ENCODE results near the gene CA5A. TPM values are rescaled to one million over a fixed set of nuclear protein-coding genes. Genes with fewer than 3 reads are reported as not detected.
A peak's percentile ranks its signal among the peaks of the same experiment; 100 is the strongest.

Gene CA5A
- total and polyA plus RNA-seq, 2 of the 13 experiments (the other 11 are each of a cell fraction or from before 2014, with no cell fraction given) = 66.8 to 106 TPM

DNA sequence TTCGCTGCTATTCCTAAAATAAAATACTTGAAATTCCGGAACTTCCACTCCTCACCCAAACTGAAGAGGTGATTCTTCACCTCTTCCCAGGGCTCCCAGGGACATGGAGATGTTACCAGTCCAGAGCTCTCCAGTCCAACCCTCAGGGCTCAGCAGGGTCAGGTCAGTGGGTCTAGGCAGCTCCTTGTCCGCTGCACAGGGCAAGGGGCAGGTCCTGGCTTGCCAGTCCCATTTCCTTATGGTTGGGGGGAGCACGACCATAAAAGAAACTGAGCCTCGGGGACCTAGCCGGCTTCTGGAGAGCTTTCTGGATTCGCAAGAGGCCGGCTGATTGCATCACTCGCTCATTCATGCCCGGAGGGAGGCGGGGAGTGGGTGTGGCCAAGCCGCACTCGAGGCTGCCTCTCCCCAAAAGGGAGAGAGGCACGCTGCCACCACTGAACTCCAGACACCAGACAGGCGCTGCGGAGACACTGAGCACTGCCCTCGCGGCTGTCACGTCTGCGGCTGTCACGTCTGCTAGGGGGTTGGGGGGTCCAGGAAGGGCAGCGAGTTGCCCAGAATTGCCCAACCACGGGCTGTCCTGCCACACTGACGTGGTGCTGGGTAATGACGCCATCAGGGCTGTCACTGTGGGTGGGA is 82.8 kb downstream of the CA5A start (continued):
- TF ChIP-seq CHD2 (IDR thresholded peaks at IDR 0.05; ENCODE audit: low read depth, low read length) (no peak), SALL1 (CRISPR knock-in tag; IDR thresholded peaks at IDR 0.05) (peak; percentile 91), HDAC1 (CRISPR knock-in tag; IDR thresholded peaks at IDR 0.05) (peak; percentile 94), ATF6 (CRISPR knock-in tag; conservative IDR thresholded peaks at IDR 0.05) (no peak), SIN3A (IDR thresholded peaks at IDR 0.05; ENCODE audit: borderline replicate concordance, low read depth, low read length) (peak; percentile 87; the same call in 1 of the 2 replicates), ZNF563 (CRISPR knock-in tag; IDR thresholded peaks at IDR 0.05) (peak; percentile 30; the same call in 1 of the 2 replicates), SUZ12 (IDR thresholded peaks at IDR 0.05; ENCODE audit: low read depth, low read length) (no peak), CENPT (CRISPR knock-in tag; IDR thresholded peaks at IDR 0.05; ENCODE audit: low read depth) (no peak), ZNF567 (CRISPR knock-in tag; IDR thresholded peaks at IDR 0.05; ENCODE audit: borderline replicate concordance) (0 out of 2 replicates have a peak, but pooled peaks have one; percentile 69), FOXO4 (CRISPR knock-in tag; conservative IDR thresholded peaks at IDR 0.05) (no peak), RARA (CRISPR knock-in tag; IDR thresholded peaks at IDR 0.05) (peak; percentile 76), MEF2D (CRISPR knock-in tag; IDR thresholded peaks at IDR 0.05) (peak; percentile 74), MYC (CRISPR knock-in tag; IDR thresholded peaks at IDR 0.05; ENCODE audit: borderline replicate concordance) (peak; percentile 92), ZFX (CRISPR knock-in tag; IDR thresholded peaks at IDR 0.05; ENCODE audit: low read depth) (peak; percentile 39; the same call in 1 of the 2 replicates), GLI4 (CRISPR knock-in tag; IDR thresholded peaks at IDR 0.05; ENCODE audit: borderline replicate concordance) (no peak), ZNF180 (CRISPR knock-in tag; IDR thresholded peaks at IDR 0.05; ENCODE audit: borderline replicate concordance, low read depth) (no peak), NBN (conservative IDR thresholded peaks at IDR 0.05) (no peak), ZNF639 (CRISPR knock-in tag; conservative IDR thresholded peaks at IDR 0.05) (peak; percentile 61), HMGXB3 (CRISPR knock-in tag; IDR thresholded peaks at IDR 0.05; ENCODE audit: borderline replicate concordance) (no peak), ZMYM3 (CRISPR knock-in tag; IDR thresholded peaks at IDR 0.05) (no peak), POLR2AphosphoS2 (IDR thresholded peaks at IDR 0.05; ENCODE audit: low read depth, low read length) (peak; percentile 94; the same call in 1 of the 2 replicates)
